Mucosa of rectum (tissue), 2 donors: Measurements from ENCODE around the gene VPS16.

ENCODE experiments used
- H3K27ac ChIP-seq, 2 donors: one replicate each; pipeline ENCODE4 v1.7.0; 2013; ENCODE audit warnings: inconsistent platforms in 2 of 2, low read depth in 2 of 2, low read length in 2 of 2
- H3K27me3 ChIP-seq, 2 donors: one replicate each; pipeline ENCODE4 v1.7.0; 2013; ENCODE audit warnings: low read length in 2 of 2; ENCODE audit not compliant: control insufficient read depth in 2 of 2, insufficient read depth in 2 of 2
- H3K36me3 ChIP-seq, 2 donors: one replicate each; pipeline ENCODE4 v1.7.0; 2013; ENCODE audit warnings: low read length in 2 of 2; ENCODE audit not compliant: control insufficient read depth in 2 of 2, insufficient read depth in 2 of 2
- H3K4me1 ChIP-seq, 2 donors: one replicate each; pipeline ENCODE4 v1.7.0; 2013; ENCODE audit warnings: low read length in 2 of 2, mild to moderate bottlenecking in 1 of 2; ENCODE audit not compliant: control insufficient read depth in 2 of 2, insufficient read depth in 2 of 2
- H3K4me3 ChIP-seq, 2 donors: one replicate each; pipeline ENCODE4 v1.7.0; 2013; ENCODE audit warnings: low read length in 2 of 2
- H3K9ac ChIP-seq, 2 donors: one replicate each; pipeline ENCODE4 v1.7.0; 2013; ENCODE audit warnings: low read length in 2 of 2, low read depth in 1 of 2, mild to moderate bottlenecking in 1 of 2
- H3K9me3 ChIP-seq, 2 donors: one replicate each; pipeline ENCODE4 v1.7.0; 2013; ENCODE audit warnings: low read length in 2 of 2; ENCODE audit not compliant: control insufficient read depth in 2 of 2
- donor health status: healthy.
- donor health status: Normal muscosa, but diverticular disease.

The VPS16 gene

GRCh38 chr20:2840138-2840966 lies at the start of gene VPS16, which contains the start of gene PCED1A:
TSS of gene VPS16 (plus strand) at chr20:2840745. CDS start at chr20:2840775, 30 bp downstream.
TSS of gene PCED1A (minus strand) at chr20:2840655. CDS start at chr20:2839912, 743 bp downstream.
- H3K9ac ChIP-seq, result peak within 1 kb of the TSS; percentile 70 to 82
- H3K9me3 ChIP-seq, result no peaks in the 10 kb centered on the region
- H3K4me3 ChIP-seq, result peak within 1 kb of the TSS; percentile 88 to 94
- H3K27me3 ChIP-seq, result no peaks in the 10 kb centered on the region
- peaks cover 0 to 8% of the 10 kb centered on the region in 2 donors for H3K36me3 ChIP-seq
- H3K27ac ChIP-seq, result peak within 1 kb of the TSS; percentile 77 to 88
- peaks cover 10 to 14% of the 10 kb centered on the region in 2 donors for H3K4me1 ChIP-seq

DNA sequence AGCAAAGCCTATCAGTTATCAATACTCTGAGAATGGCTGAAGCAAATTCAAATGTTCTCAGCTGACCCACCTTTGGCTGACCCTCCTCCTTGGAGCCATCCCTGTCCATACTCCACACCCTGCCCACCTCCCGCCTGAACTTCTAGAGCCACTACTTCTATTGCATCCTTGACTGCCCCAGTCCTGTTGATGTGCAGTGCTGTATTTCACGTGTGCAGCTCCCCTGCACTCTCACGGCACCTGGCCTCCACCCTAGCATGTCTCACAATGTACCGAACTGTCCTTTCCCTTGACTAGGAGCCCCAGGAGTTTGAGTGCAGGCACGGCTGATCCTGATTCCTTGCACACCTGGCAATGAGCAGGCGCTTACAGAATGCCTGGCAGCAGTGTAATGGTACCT lies 47.1 kb upstream of the VPS16 start:
- Histone ChIP-seq H3K4me1 (no peaks in the 10 kb centered on the region), H3K9me3 (no peaks in the 10 kb centered on the region), H3K9ac (no peak overlapping the region), H3K4me3 (no peak overlapping the region), H3K36me3 (no peaks in the 10 kb centered on the region), H3K27me3 (peaks cover 4 to 15% of the 10 kb centered on the region in 2 donors), H3K27ac (no peak overlapping the region)

- no peak overlapping the region for H3K9ac ChIP-seq
- H3K27me3 ChIP-seq, result peaks cover 4 to 17% of the 10 kb centered on the region in 2 donors
- H3K27ac ChIP-seq, result no peak overlapping the region
- H3K4me1 ChIP-seq, result no peaks in the 10 kb centered on the region
- H3K36me3 ChIP-seq, result no peaks in the 10 kb centered on the region
- no peak overlapping the region for H3K4me3 ChIP-seq
- no peaks in the 10 kb centered on the region for H3K9me3 ChIP-seq
Measured at GRCh38 chr20:2794202-2794748, 46.3 kb upstream of the VPS16 start.

GRCh38 chr20:2794866-2795447 lies 45.6 kb upstream of the VPS16 start:
- Histone ChIP-seq H3K9ac (no peak overlapping the region), H3K9me3 (no peaks in the 10 kb centered on the region), H3K27ac (no peak overlapping the region), H3K4me1 (peaks cover 0 to 3% of the 10 kb centered on the region in 2 donors), H3K36me3 (no peaks in the 10 kb centered on the region), H3K4me3 (no peak overlapping the region), H3K27me3 (peaks cover 6 to 24% of the 10 kb centered on the region in 2 donors)

GRCh38 chr20:2795451-2795850 lies 45.1 kb upstream of the VPS16 start:
- no peak overlapping the region for H3K27ac ChIP-seq
- H3K27me3 ChIP-seq, result peaks cover 8 to 28% of the 10 kb centered on the region in 2 donors

GRCh38 chr20:2796011-2796660 lies 44.4 kb upstream of the VPS16 start:
- peaks cover 13 to 34% of the 10 kb centered on the region in 2 donors for H3K27me3 ChIP-seq
- no peak overlapping the region for H3K9ac ChIP-seq
- H3K9me3 ChIP-seq, result no peaks in the 10 kb centered on the region
- no peaks in the 10 kb centered on the region for H3K36me3 ChIP-seq
- H3K27ac ChIP-seq, result no peak overlapping the region
- H3K4me3 ChIP-seq, result no peak overlapping the region
- H3K4me1 ChIP-seq, result peaks cover 0 to 5% of the 10 kb centered on the region in 2 donors

More at GRCh38 chr20:2795451-2795850, 45.1 kb upstream of the VPS16 start:
- no peaks in the 10 kb centered on the region for H3K9me3 ChIP-seq
- no peak overlapping the region for H3K4me3 ChIP-seq
- peaks cover 0 to 5% of the 10 kb centered on the region in 2 donors for H3K4me1 ChIP-seq
- no peak overlapping the region for H3K9ac ChIP-seq
- H3K36me3 ChIP-seq, result no peaks in the 10 kb centered on the region

DNA sequence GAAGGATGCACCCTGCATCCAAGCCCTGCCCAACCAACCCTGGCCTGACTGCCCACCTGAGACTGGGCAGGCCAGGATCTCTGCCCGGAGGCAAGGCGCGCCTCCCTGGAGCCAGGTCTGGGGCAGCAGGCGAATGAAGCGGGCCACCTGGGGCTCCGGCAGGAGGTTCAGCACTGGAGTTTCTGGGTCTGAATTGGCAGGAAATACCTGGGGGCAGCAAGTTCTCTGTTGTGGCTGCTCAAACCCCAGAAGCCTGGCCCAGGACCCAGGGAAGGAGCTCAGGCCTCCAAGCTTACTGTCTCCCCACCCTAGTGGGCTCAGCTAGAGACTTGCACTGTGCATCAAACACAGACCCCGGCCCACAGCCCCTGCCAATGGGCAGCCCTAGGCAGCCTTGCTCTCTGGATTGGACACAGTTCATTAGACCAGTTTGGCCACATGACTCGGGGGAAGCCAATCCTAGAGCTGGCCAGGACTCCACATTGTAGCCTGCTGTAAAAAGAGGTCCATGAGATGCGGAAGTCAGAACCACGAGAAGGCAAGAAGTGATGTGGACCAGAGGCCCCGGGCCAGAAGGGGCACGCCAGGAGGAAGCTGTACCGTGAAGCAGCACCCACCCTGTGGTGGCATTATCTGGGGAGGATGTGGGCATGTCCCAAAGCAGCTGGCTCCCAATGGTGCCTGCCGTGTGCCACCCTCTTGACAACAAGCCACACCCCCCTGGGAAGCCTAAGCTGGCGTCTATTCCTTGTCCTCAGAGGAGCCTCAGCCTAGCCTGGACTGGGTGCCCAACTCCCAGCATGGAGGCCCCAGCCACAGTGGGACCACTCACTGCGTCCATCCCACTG lies 43.2 kb upstream of the VPS16 start:
- Histone ChIP-seq H3K4me1 (peaks cover 0 to 5% of the 10 kb centered on the region in 2 donors), H3K36me3 (no peaks in the 10 kb centered on the region), H3K4me3 (no peak overlapping the region), H3K27ac (no peak overlapping the region), H3K9ac (no peak overlapping the region), H3K9me3 (no peaks in the 10 kb centered on the region), H3K27me3 (peaks cover 18 to 36% of the 10 kb centered on the region in 2 donors)

DNA sequence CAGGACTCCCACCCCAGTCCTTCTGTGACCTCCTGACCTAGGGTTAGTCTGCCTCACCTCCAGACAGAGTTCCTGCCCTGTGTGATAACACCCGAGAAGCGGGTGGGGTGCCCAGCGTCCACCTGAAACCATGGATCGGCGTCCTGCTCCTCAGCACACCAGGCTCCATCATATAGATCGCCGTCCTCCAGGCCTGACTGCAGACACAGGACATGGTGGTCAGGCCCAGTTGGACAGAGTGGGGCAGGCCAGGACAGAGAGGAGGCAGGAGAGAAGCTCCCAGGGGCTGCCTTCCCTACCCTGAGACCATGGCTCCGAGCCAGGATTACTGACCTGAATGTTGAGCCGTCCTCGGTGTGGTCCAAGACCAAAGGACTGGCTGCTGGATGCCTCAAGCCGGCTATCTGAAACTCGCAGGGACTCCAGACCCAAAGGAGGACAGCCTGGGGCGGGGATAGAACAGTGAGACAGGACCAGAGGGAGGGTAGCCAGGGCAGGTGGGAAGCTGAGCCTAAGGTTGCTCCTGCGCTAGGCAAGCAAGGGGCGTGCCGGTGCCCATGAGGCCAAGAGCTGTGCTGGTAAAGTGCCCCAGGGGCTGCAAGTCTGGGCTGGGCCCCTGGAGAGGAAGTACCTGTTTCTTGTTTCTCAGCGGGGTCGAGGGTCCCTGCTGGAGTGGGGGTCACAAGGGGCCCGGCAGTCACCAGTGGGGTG lies 42.3 kb upstream of the VPS16 start:
- Histone ChIP-seq H3K9ac (no peak overlapping the region), H3K27me3 (peaks cover 18 to 36% of the 10 kb centered on the region in 2 donors), H3K36me3 (no peaks in the 10 kb centered on the region), H3K4me1 (peaks cover 0 to 5% of the 10 kb centered on the region in 2 donors), H3K9me3 (no peaks in the 10 kb centered on the region), H3K4me3 (no peak overlapping the region), H3K27ac (no peak overlapping the region)

GRCh38 chr20:2798814-2799213 lies 41.7 kb upstream of the VPS16 start:
- Histone ChIP-seq H3K9me3 (no peaks in the 10 kb centered on the region), H3K4me1 (peaks cover 0 to 5% of the 10 kb centered on the region in 2 donors), H3K36me3 (no peaks in the 10 kb centered on the region), H3K27me3 (peaks cover 18 to 36% of the 10 kb centered on the region in 2 donors), H3K27ac (no peak overlapping the region), H3K9ac (no peak overlapping the region), H3K4me3 (no peak overlapping the region)
